Measurements from ENCODE around the gene FAM200A. TPM values are rescaled to one million over a fixed set of nuclear protein-coding genes. Genes with fewer than 3 reads are reported as not detected.

Gene FAM200A
- total and polyA plus RNA-seq, 4 donors = 2.7 to 10.1 (median 5.1) TPM

DNA sequence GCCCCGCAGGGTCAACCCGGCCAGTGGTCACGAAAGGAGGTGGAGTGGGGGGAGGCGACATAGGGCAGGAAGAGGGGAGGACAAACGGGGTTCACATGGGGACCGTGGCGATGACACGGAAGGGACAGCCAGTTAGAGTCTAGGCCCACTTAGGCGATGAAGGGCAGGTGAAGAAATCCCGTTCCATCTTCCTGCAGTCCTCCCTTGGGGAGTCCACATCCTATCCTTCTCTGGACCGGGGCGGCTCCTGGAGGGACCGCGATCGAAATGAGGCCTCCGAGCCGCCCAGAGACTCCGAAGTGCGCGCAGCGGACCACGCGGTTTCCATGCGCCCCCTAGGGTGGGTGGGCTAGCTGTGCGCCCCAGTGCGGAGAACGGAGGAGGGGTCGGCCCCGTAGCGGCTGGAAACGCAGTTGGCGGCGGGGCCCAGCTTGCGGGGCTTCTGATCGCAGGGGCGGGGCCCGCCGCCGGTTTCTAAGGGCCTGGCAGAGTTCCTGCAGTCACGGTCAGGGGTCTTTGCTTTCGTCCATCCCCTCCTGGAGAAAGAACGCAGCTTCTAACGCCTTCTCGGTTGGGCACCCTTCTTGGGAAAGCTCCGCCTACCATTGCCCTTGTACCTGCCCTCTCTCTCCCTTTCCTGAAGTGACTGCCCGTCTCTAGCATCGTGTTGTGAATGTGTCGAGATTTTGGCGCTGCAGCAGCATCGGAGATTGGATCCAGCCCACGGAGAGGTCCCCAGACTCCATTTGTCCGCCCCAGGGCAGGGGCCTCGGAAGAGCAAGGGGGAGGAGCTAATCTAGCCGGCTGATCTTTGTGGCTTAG, 28.3 kb upstream of the FAM200A start:
- Histone ChIP-seq H3K4me1 (ENCODE audit: control insufficient read depth in 5 of 5, insufficient read depth in 5 of 5, low read length in 5 of 5) (peaks cover 0 to 10% (median 3%) of the 10 kb centered on the region in 5 donors), H3K27ac (ENCODE audit: low read depth in 1 of 2, low read length in 1 of 2) (peak overlapping the region in 1 of 2 donors; percentile 15), H3K9ac (ENCODE audit: insufficient read depth in 1 of 2, low read length in 2 of 2) (peak overlapping the region; percentile 60 to 93), H3K27me3 (ENCODE audit: control insufficient read depth in 3 of 3, insufficient read depth in 3 of 3, low read length in 2 of 3) (no peaks in the 10 kb centered on the region), H3K9me3 (ENCODE audit: control insufficient read depth in 4 of 4, insufficient read depth in 3 of 4, low read length in 3 of 4) (no peaks in the 10 kb centered on the region), H3K4me3 (peak overlapping the region; percentile 34), H3K36me3 (ENCODE audit: control insufficient read depth in 4 of 4, insufficient read depth in 4 of 4, low read length in 4 of 4) (no peaks in the 10 kb centered on the region)
- WGBS, 2 donors = 1 to 2% methylated on average over 48 to 54 of the region's 54 CpGs
- ATAC-seq (ENCODE audit: insufficient read depth, low FRiP score) = peak; percentile 55
- TF ChIP-seq, protein P1, sequence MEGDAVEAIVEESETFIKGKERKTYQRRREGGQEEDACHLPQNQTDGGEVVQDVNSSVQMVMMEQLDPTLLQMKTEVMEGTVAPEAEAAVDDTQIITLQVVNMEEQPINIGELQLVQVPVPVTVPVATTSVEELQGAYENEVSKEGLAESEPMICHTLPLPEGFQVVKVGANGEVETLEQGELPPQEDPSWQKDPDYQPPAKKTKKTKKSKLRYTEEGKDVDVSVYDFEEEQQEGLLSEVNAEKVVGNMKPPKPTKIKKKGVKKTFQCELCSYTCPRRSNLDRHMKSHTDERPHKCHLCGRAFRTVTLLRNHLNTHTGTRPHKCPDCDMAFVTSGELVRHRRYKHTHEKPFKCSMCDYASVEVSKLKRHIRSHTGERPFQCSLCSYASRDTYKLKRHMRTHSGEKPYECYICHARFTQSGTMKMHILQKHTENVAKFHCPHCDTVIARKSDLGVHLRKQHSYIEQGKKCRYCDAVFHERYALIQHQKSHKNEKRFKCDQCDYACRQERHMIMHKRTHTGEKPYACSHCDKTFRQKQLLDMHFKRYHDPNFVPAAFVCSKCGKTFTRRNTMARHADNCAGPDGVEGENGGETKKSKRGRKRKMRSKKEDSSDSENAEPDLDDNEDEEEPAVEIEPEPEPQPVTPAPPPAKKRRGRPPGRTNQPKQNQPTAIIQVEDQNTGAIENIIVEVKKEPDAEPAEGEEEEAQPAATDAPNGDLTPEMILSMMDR (IDR thresholded peaks at IDR 0.05; ENCODE audit: control extremely low read depth, extremely low read depth) = no peak
- DNase-seq = peak; percentile 78 to 82 (median 81)

DNA sequence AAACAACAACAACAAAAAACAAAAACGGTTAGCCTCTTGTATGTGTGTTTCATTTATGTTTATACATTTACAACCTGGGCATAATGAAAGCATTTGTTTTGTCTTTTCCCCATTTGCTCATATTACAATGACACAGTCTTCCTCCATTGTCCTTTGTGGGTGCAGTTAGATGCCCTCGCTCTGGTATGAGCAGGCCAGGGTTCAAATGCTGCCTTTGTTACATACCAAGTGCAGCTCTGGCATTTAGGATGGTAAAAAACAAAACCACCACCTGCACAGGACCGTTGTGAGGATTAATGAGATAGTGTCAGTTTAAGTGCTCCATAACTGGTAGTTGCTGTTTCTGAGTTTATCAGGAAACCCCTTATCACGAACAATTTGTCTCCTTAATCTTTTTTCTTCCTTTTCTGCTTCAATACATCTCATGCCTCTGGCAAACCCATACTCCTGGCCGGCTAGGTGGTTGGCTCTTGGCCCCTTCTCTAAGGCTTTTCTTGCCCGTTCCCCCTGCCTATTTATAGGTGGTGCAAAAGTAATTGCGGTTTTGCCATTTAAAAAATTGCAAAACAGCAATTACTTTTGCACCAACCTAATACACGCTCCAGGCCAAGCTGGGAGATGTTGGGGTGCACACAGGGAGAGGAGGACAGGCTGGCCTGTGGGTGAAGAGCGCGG, 27.5 kb upstream of the FAM200A start:
- Histone ChIP-seq H3K36me3 (ENCODE audit: control insufficient read depth in 4 of 4, insufficient read depth in 4 of 4, low read length in 4 of 4) (peaks cover 0 to 3% (median 0%) of the 10 kb centered on the region in 4 donors), H3K27ac (ENCODE audit: low read depth in 1 of 2, low read length in 1 of 2) (no peak overlapping the region), H3K4me1 (ENCODE audit: control insufficient read depth in 5 of 5, insufficient read depth in 5 of 5, low read length in 5 of 5) (peaks cover 0 to 10% (median 3%) of the 10 kb centered on the region in 5 donors), H3K27me3 (ENCODE audit: control insufficient read depth in 3 of 3, insufficient read depth in 3 of 3, low read length in 2 of 3) (no peaks in the 10 kb centered on the region), H3K9me3 (ENCODE audit: control insufficient read depth in 4 of 4, insufficient read depth in 3 of 4, low read length in 3 of 4) (no peaks in the 10 kb centered on the region), H3K4me3 (peak overlapping the region; percentile 34), H3K9ac (ENCODE audit: insufficient read depth in 1 of 2, low read length in 2 of 2) (peak overlapping the region; percentile 60 to 93)
- TF ChIP-seq, protein P1 (IDR thresholded peaks at IDR 0.05; ENCODE audit: control extremely low read depth, extremely low read depth) = no peak
- WGBS, 2 donors = 44 to 51% methylated on average over 10 of the region's 10 CpGs
- DNase-seq (peak in 1 of 3 donors; percentile 15), ATAC-seq (ENCODE audit: insufficient read depth, low FRiP score) (no peak)

DNA sequence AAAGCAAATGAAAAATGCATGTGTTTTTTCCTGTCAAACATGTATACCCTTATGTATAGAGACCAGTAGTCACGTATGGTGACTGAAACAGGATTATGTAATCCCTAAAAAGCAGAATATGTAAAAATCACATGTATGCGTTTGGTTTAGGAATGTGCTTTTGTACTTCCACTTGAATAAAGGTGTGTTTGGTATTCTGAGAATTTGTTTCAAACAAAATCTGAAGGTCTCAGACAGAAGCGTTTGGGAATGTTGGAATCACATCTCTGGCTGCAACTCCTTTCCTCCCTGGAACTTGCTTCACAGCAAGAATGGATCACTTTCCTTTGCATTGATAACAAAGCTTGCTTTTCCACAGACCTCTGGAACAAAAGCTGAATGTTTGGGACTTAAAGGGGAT, 24.3 kb upstream of the FAM200A start:
- TF ChIP-seq, protein P1 (IDR thresholded peaks at IDR 0.05; ENCODE audit: control extremely low read depth, extremely low read depth) = no peak
- ATAC-seq (ENCODE audit: insufficient read depth, low FRiP score) (no peak), DNase-seq (no peak)
- H3K4me1 ChIP-seq (ENCODE audit: control insufficient read depth in 5 of 5, insufficient read depth in 5 of 5, low read length in 5 of 5) = peaks cover 0 to 10% (median 3%) of the 10 kb centered on the region in 5 donors
- no peak overlapping the region for H3K9ac ChIP-seq (ENCODE audit: insufficient read depth in 1 of 2, low read length in 2 of 2)
- peaks cover 0 to 21% (median 10%) of the 10 kb centered on the region in 4 donors for H3K36me3 ChIP-seq (ENCODE audit: control insufficient read depth in 4 of 4, insufficient read depth in 4 of 4, low read length in 4 of 4)
- no peaks in the 10 kb centered on the region for H3K9me3 ChIP-seq (ENCODE audit: control insufficient read depth in 4 of 4, insufficient read depth in 3 of 4, low read length in 3 of 4)
- 62 to 68% methylated on average over 3 of the region's 3 CpGs for WGBS, 2 donors
- H3K4me3 ChIP-seq = no peak overlapping the region
- H3K27ac ChIP-seq (ENCODE audit: low read depth in 1 of 2, low read length in 1 of 2) = no peak overlapping the region
- no peaks in the 10 kb centered on the region for H3K27me3 ChIP-seq (ENCODE audit: control insufficient read depth in 3 of 3, insufficient read depth in 3 of 3, low read length in 2 of 3)

Data from lung (tissue), 12 donors.